ENCODE measurements around the gene RPS27.
A peak's percentile ranks its signal among the peaks of the same experiment; 100 is the strongest.
"Not testable (repeated sequence)": the region's sequence is repeated elsewhere in the genome, so short reads cannot be mapped to it uniquely, and the experiment has no call there.

The RPS27 gene

DNA sequence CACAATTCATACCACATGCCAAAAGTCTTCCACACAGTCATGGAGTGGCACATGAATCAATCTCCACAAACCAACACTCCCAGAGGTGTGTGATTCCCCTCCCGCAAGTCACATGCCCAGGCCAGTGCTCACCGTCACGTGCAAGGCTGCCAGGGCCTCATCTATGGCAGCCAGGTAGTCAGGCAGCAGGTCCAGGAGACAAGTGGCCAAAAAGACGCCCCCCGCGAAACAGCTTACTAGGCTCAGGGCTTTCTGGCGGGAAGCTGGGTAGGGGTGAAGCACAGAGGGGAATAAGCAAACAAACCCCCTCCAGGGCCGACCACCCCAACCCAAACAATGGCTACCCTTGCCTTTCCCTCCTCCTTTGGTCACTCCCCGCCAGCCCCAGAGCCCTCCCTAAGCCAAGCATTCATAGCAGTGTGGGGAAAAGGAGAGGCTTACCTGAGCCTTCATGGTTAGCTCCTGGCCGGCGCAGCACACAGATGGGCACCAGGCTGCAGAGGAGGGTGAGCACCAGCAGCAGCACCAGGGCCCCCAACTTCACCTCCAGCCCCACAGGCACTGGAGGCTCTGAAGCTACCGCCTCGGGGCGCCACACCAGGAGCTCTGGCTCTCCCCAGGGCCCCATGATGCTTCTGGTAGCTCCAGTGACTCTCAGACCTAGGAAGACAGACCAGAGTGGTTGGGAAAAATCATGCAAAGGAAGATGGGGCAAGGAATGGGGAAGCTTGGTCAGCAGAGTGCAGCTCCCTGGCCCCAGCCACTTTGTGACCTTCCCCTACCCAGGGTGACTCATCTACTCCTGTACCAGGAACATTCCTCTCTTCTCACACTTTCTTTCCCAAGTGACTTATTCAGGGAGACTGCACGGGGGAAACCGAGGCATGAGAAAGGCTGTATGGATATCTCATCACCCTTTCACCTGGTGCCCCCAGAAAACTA is 28.2 kb upstream of the RPS27 start:
- no peak for DNase-seq

DNA sequence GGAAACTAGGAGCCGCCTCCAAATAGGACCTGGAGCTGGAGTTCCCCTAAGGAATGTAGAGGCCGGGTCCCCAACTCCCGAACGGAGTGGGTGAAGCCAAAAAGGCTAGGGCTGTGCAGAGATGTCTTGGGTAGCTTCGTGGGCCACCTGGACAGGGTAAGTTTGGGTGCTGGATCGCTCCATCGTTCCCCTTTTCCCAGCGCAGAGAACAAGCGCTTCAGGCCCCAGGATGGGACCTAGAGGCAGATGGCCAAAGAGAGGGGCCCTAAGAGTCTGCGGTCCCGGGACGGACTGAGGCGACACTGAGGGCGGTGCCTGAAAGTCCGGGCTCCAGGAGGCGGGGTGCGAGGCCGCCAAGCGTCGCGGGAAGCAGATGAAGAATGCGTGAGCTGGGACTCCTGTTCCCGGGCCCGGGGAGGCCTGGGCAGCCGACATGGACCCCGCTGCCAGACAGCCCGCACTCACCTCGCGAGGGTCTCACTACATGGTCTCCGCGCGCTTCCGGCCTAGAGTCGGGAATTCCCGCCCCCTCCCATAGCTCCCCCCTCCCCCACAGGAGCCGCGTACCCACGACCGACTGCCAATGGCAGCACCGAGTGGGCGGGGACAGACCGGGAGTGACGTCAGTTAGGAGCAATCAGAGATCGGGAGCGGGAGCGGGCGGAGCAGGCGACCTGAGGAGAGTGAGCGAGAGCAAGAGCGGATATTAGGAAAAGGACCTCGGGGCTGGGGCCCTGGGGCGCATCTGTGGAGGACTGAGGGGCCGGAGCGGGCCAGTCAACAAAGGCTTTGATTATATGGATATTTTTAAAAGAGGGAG is 27.3 kb upstream of the RPS27 start, which contains the start of gene SLC39A1:
SLC39A1 (minus strand) TSS at position 508 of the 820 bp plus-strand sequence. CDS start 822 bp downstream, outside the sequence.
- DNase-seq = peak; percentile 97 to 98

DNA sequence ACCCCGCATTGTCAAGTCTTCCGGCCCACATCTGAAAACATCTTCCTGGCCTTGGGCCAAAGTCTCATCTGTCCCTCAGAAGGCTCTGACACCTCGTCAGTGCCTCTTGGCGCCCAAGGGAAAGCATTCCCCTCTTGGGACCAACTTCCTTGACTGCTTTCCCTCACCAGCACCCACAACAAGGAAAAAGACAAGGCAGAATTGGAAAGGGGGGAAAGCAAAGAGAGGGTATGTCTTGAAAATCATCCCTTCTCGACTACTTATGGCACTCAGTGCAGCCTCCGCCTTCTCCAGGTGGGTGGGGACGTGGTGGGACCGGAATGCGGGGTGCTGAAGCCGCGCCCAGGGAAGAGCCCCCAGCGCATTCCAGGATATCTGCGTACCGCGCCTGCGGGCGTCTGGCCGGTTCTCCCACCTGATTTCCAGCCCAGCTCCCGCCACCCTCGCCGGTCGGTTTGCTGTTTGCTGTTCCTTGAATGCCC is 26.7 kb upstream of the RPS27 start:
- peak in 1 of 2 experiments; percentile 40 for DNase-seq

DNA sequence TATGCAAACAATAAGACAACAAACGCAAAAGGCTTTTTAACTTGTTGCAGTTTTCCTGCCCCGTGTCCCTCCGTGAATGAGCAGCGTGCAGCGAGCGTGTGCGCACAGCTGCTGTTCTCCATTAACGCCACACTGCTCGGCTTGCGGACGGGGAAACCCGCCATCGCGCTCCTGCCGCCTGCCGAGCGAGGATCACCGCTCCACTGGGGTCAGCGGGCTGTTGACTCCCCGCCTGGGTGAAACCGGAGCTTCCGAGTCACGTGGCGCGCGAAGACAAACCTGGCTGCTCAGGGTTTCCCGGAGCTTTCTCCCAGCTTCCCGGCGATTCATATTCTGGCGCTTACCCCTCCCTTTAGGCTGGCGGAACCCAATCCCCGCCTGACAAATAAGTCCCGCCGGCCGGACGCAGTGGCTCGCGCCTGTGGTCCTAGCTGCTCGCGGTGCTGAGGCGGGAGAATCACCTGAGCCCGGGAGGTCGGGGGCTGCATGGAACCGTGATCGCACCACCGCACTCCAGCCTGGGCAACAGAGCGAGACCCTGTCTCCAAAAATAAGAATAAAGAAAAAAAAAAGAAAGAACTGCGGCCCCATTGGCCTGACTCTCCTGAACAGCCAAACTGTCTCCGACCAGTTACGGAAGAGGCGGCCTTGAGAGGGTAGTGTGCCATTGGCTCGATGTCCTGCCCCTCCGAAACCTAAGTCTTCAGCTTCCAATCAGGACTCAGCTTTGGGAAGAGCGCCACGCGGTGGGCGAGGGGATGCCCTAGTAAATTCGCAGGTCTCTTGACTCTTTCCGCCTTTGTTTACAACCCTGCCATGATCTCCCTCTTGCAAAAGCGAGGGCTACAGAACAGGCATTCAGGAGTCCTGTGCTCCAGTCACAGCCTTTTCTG is 23.2 kb upstream of the RPS27 start, which contains the start of gene CREB3L4:
CREB3L4 (plus strand) TSS at position 796 of the 893 bp plus-strand sequence. CDS start 624 bp downstream, outside the sequence.
- peak; percentile 96 to 98 for DNase-seq

DNA sequence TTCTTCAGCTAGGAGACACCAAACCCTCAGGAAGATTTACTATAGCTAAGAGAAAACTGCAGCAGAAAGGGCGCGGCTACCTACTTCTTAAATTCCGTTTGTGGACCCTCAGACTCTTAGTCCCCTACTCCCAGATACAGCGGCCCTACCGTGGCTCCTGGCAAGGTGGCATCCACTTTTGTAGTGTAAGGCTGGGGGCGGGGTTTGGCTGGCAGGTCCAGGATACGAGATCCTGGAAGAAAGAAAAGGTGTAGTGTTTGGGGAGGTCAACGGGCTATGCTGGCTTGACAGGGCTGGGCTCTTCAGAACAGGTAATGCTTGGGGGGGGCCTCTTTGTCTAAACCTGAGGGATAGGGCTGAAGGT is 22.6 kb upstream of the RPS27 start:
- DNase-seq = no peak

DNA sequence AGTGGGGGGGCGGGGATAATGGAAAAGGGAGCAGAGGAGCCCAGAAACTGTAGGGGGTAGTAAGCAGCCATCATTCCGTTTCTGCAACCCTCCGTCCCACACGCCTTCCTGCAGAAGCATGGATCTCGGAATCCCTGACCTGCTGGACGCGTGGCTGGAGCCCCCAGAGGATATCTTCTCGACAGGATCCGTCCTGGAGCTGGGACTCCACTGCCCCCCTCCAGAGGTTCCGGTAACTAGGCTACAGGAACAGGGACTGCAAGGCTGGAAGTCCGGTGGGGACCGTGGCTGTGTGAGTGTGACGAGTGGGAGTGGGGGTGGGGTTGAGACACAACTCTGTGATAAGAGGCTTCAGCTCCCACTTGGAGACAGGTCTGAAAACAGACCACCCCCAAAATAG is 22.2 kb upstream of the RPS27 start:
- DNase-seq = no peak

DNA sequence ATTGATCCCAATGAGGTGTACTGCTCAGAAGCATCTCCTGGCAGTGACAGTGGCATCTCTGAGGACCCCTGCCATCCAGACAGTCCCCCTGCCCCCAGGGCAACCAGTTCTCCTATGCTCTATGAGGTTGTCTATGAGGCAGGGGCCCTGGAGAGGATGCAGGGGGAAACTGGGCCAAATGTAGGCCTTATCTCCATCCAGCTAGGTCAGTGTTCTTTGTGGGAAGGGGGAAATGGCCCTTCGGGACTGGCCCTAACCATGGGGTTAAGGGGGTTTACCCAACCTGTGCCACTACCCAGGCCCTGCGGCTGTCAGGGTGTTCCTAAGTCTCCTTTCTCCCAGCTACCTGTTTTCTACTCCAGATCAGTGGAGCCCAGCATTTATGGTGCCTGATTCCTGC is 21.6 kb upstream of the RPS27 start:
- no peak for DNase-seq

DNA sequence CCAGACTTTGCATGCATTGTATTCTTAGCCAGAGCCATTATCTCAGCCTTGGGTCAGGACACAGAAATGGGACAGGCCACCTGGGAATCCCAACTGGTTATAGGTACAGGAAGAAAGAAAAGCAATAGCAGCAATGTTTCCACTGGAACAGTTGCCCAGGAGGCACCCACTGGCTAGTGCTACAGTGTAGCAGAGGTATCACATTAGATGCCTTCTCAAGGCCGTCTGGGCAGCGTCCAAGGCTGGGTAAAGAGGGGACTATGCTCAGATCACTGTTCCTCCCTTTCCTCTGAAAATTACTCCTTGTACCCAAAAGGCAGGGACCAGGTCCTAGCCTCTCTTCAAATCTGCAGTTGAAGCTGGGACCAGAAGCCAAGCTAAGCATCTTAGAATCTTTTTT is 20.2 kb upstream of the RPS27 start:
- no peak for DNase-seq

DNA sequence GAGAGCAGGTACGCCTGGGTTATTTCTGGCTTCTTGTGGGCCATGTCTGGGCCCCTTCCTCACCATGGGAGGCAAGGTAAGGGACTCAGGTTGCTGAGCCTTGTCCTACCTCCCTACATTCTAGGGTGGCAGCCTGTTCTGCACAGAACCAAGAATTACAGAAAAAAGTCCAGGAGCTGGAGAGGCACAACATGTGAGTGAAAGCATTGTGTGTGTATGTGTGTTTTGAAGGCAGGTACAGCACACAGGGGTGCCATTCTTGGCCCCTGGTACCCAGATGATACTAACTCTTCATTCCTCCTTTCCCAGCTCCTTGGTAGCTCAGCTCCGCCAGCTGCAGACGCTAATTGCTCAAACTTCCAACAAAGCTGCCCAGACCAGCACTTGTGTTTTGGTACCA is 17.5 kb upstream of the RPS27 start:
- DNase-seq = no peak

DNA sequence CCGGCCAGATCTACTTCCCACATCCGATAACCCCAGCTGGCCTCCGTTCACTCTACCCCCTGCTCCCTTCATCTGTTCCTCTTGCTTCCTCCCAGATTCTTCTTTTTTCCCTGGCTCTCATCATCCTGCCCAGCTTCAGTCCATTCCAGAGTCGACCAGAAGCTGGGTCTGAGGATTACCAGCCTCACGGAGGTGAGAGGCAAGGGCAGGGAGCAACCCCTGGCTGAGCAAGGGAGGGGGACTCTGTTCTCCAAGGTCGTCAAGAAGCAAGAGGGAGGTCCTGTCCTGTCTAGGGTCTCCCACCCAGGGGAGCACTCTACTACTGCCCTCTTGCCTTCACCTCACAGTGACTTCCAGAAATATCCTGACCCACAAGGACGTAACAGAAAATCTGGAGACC is 17.0 kb upstream of the RPS27 start:
- DNase-seq = no peak

DNA sequence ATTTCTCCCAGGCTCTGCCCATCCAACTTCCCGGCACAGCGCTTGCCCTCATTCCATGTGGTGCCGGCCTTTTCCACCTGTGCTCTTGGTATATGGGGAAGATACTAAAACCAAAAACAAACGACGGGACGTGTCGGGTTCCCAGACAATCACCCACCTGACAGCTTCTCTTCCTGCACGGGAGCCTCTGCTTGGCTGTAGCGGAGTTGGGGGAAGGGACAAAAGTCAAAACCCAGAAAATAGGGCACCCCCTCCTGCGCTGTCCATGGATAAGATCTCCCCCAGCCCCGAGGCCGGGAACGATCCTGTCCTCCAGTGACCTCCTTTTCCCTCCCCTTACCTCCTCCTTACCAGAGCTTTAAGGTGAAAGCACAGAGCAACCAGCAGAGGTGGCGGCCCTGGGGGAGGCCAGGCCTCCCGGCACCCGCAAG is 13.7 kb upstream of the RPS27 start:
- DNase-seq = no peak

DNA sequence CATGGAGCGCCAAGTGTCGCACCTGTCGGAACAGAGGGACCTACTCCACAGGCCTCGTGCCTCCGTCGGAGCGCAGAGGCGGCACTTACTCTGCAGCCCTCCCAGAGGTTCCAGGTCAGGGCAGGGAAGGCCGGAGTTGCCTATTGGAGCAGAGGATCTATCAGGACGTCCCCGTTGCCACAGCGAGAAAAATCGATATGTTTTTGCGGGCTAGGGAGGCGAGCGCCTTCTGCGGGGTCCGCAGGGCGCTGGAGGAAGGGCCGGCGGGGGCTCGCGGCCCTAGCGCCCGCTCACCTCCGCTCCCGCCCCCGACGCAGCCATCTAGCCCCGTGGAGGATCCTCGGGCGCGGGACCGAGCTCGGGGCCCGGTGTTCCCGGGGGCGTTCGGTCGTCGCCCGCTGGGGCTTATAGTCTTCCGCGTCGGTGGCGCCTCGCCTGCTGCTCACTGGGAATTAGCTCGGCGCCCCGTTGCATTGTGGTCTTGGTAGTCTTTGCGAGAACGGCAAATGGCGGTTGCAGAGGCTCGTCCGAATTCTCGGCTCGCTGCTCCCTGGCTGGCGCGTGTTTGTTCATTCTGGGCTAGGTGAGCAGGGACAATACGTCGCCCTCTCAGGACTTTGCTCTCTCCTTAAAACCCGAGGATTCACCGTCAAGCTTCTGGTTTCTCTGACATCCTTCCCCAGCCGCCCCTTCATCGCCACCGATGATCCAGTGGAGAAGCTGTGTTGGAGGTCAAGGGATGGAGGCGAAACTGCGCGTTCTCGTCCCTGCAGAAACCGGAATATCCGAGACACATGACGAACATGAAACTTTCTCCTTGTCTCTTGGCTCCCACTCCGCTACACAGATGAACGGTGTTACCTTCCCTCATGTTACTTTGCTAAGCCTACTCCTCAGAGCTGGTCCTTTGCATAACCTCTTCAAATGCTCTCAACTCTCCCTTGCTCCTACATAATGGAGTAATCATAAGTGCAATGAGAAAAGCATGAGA is 13.0 kb upstream of the RPS27 start, which contains the start of gene JTB:
JTB (minus strand) TSS at position 425 of the 991 bp plus-strand sequence; CDS start at position 3, 422 bp downstream.
- DNase-seq = peak; percentile 53 to 81

DNA sequence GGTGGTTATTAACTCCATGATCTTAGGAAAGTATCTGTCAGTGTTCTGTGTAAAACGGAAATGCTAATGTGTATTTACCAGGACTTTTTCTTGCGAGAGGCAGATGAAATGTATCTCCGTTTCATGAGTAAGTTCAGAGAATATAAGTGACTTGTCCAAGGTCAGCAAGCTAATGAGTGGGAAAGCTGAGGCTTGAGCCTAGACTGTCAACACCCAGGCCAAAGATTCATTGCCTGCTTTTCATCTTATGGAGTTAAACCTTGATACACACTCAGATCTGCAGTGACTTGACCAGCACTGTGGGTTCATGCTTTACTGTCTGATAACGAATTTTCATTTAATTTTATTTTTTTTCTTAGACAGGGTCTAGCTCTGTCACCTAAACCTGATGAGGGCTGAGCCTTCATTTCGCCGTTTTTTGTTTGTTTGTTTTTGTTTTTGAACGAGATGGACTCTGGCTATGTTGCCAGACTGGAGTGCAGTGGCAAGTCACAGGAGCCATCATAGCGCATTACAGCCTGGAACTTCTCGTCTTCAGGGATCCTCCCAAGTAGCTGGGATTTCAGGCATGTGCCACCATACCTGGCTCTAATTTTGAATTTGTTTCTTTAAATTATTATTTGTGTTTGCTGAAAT is 12.2 kb upstream of the RPS27 start:
- no peak for DNase-seq

DNA sequence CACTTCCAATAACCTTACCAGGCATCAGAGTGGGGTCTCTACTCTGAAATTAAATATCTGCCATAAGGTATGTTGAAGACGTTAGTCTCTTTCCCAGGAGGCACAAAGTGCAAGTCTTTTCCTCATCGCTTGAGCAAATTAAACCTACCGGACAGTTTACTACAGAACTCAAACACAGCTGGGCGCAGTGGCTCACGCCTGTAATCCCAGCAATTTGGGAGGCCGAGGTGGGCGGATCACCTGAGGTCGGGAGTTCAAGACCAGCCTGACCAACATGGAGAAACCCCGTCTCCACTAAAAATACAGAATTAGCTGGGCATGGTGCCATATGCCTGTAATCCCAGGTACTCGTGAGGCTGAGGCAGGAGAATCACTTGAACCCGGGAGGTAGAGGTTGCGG is 11.5 kb upstream of the RPS27 start:
- not testable (repeated sequence) for DNase-seq

DNA sequence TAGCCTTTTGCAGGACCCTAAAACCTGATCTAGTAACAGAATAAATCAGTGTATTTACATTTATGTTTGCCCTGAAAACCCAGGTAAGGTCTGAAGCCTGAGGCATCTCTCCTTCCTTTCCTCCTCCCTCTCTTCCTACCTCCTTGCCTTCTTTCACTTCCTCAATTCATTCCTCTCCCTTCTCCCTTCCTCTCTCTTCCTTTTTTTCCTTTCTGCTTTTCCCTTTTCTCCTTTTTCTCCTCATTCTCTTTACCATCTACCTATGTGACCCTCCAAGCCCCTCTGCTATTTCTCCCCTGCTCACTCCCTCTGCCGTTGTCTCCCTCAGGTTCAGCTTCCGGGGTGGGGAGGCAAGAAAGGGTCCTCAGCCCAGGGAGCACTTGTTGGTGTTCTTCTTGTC is 8.8 kb upstream of the RPS27 start:
- DNase-seq = not testable (repeated sequence)

DNA sequence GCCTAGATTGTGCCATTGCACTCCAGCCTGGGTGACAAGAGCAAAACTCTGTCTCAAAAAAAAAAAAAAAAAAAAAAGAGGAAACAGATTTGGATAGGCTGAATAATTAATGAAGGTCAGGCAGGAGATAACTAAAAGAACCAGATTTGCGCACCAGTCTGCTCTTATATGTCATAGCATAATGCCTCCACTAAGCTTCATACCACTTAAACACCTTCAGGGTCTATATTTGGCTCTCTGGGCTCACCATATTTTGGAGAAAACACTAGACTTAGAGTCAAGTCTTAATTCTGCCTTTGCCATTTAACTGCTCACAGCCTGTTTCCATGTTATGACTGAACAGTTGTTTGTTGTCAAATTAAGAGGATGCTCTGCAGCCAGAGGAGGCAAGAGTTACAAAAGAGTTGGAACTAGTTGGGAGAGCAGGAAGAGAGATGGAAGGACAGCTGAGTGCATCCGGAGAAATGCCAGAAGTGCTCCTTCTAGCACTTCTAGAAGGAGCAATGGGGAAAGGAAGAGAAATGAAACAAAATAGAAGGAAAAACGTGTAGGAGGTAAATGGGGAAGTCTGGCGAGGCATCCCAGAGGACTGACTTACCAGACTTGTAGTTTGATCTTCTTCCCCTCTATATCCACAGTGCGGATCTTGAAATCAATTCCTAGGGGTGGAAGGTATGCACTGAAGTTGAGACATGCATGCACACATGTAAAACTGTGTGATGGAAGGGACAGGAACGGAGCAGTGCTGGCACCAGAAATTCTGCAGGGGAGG is 6.3 kb upstream of the RPS27 start:
- no peak for DNase-seq

DNA sequence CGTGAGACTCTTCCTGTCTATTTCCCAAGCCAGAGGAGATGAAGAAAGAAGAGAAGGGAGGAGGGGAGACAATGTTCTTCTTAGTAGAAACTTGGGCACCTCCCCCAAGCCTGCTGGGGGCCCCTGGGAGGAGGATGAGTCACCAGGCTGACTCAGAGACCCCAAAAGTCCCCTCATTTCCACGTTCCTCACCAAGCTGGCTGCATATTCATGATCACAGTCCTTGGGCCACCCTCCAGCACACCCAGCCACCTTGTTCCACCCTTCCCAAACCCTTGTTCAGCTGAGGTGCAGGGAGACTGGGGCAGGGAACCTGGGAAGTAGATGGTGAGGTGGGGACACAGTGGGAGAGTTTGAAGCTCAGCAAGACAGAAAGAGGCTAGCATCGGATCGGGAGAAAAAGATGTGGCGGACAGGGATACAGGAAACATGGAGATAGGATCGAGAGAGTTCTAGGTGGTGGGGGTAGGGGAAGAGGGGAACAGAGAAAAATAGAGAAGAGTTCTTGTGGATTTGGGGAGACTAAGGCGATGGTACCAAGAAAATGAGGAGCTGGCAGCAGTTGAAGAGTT is 5.1 kb upstream of the RPS27 start:
- no peak for DNase-seq

DNA sequence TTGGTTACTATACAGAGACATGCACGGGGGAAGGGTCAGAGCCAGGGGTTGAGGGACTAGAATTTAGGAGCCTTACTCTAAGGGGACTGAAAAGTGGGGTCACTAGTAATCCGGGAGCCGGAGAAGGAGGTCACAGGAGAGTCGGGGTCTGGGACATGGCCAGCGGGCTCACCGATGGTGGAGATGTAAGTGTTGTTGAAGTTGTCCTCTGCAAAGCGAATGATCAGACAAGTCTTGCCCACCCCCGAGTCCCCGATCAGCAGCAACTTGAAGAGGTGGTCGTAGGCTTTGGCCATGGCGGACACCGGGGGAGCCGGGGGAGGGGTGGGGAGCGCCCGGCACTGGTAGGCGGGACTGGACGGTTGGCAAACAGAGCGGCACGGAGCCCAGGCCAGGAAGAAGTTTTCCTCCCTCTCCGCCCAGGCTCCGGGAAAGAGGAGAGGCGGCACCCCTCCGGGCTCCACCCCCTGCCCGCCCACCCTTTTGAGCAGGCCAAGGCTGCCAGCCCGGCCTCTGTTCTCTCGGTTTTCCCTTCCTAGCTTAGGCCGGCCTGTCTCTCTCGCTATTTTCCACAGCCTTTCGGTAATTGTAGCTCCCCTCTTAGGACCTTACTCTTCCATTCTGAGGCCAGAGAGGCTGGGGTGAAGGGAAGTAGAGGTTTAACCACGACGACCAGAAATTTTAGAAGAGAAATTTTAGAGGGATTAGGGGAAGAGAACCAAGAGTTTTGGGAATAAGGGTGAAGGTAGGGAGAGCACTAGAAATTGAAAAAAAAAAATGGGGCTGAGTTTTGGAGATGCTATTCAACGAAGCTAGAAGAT is 4.4 kb upstream of the RPS27 start, which contains the start of gene RAB13:
RAB13 (minus strand) TSS at position 399 of the 821 bp plus-strand sequence; CDS start at position 296, 103 bp downstream.
- DNase-seq = peak; percentile 82 to 93
